ENCODE measurements around the gene ZNF253. TPM values are rescaled to one million over a fixed set of nuclear protein-coding genes. Genes with fewer than 3 reads are reported as not detected.
A peak's percentile ranks its signal among the peaks of the same experiment; 100 is the strongest.
"Not testable (repeated sequence)": the region's sequence is repeated elsewhere in the genome, so short reads cannot be mapped to it uniquely, and the experiment has no call there.

ZNF253 gene
- total RNA-seq, 1 donor from 2014 or later: 10.5 TPM

DNA sequence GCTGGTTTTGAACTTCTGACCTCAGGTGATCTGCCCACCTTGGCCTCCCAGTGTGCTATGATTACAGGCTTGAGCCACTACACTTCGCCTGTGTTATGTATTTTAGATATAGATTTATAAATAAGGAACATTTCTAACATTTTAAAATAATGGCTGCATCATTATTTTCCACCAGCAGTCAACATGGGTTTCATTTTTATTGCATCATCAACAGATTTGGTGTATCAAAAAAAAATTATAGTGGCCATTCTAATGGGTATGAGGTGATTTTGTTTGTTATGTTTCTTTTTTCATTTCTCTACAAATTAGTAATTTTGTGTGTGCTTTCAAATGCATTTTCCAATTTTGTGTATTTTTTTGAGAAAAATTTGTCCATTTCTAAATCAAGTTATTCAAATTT, 18.9 kb downstream of the ZNF253 start:
- intact Hi-C loops (cut with DNase I): no loop called here
- ATAC-seq (no peak), DNase-seq (ENCODE audit: low spot score) (no peak)

GRCh38 chr19:19892055-19892941, 26.6 kb downstream of the ZNF253 start:
- DNase-seq (ENCODE audit: low spot score); intact Hi-C loops (cut with DNase I); ATAC-seq: not testable (repeated sequence)

DNA sequence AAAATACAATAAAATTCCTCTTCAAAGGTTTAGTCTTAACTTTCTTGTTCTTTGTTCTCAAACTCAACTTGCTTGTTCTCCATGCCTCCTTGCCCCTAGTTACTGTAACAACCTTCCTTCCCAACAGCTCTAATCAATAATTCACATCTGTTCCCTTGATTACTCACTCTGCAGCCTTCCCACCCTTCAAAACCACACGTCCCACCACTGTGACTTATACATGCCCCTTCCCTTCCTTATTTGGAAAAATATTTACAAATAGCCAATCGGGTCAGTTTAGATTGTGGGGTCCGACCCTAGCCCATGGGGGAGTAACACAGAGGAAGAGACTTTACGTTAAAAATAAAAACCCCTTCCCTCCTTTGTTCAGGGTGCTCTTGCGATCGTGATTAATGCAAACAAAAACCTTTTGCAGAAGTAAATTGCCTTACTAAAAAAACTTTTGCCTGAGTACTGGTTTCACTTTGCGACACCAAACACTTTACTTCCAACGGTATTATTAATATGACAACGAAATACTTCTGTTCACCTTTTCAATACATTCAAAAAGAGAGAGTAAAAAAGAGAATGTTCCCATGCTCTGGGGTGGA, 34.6 kb downstream of the ZNF253 start:
- ATAC-seq: no peak
- no peak for DNase-seq (ENCODE audit: low spot score)
- intact Hi-C loops (cut with DNase I): no loop called here

DNA sequence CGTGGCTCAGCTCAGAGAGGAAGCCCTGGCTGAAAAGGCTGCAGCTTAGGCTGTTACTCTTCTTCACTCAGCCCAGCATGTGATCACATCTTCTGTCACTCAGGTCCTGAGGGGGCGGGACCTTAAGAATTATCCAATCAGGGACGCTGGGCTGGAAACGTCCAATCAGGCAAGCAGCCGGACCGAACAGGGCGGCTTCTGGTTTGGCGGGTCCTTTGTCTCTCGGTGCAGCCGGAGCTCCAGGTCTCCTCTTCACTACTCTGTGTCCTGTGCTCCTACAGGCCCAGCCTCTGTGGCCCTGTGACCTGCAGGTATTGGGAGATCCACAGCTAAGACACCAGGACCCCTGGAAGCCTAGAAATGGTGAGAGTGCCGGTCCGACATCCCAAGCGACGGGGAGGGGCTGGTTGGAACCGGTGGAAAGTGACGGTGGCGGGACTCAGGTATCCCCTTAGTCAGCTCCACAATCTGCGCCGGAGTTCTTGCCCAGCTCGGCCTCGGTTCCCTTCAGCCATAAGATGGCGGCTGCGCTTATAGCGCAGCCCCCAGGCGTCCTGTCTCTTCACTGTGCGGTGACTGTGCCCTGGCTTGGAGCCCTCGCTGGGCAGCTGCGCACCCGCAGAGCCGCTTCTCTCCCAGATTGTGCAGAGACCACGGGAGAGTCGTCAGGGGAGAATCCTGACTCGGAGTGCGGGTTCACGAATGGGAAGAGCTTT, 35.2 kb downstream of the ZNF253 start, which contains the start of gene ZNF93:
TSS of gene ZNF93 (plus strand) at position 218 of the 716 bp plus-strand sequence. CDS start at position 361, 143 bp downstream.
- DNase-seq (ENCODE audit: low spot score) (peak; percentile 95), ATAC-seq (peak; percentile 100)
- intact Hi-C loops (cut with DNase I): no loop called here

DNA sequence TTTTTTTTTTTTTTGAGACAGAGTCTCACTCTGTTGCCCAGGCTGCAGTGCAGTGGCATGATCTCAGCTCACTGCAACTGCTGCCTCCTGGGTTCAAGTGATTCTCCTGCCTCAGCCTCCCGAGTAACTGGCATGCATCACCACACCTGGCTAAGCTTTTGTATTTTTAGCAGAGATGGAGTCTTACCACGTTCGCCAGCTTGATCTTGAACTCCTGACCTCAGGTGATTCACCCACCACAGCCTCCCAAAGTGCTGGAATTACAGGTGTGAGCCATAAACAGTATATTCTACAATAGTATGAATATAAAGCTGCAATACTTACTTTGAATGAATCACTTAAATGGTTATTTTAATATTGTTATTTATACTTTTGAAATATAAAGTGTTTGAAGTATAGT, 41.9 kb downstream of the ZNF253 start:
- ATAC-seq: not testable (repeated sequence)

DNA sequence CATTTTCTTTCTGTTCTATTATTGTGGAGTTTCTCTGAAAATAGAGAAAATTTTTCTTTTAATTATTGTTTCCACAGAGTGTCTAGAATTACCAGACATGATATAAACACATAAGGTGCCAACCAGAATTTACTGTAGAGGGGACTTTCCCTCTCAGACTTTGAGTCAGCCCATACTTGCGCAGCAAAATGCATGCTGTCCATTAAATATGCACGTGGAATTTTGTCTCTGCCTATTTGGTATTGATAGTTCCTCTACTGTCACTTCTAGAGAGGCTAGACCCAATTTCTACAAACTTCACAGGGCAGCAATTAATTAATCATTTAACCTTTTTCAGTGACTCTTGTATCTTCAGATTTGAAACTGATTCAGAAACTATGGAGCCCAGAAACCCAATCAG, 44.0 kb downstream of the ZNF253 start:
- intact Hi-C loops (cut with DNase I): no loop called here
- ATAC-seq (no peak), DNase-seq (ENCODE audit: low spot score) (no peak)

More for the DNA sequence above, 41.9 kb downstream of the ZNF253 start:
- DNase-seq (ENCODE audit: low spot score); intact Hi-C loops (cut with DNase I): not testable (repeated sequence)

DNA sequence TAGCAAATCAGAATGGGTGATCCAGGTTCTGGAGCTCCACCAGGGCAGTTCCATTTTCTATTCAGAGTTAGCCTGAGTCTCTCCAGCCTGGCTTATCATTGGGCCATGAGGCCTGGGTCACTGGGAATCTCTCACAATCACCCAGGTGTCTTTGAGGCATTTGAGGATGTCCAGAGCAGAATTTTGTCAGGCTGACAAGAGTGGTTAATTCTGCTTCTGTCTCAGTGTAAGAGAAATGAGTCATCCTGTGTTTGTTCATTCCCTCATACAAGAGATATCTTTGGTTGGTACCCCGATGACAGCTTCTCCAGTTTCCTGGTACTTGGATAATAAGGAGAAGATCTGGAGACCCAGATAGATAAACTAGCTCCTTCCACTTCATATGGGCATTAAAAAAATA, 45.5 kb downstream of the ZNF253 start:
- intact Hi-C loops (cut with DNase I): no loop called here
- no peak for ATAC-seq
- no peak for DNase-seq (ENCODE audit: low spot score)

DNA sequence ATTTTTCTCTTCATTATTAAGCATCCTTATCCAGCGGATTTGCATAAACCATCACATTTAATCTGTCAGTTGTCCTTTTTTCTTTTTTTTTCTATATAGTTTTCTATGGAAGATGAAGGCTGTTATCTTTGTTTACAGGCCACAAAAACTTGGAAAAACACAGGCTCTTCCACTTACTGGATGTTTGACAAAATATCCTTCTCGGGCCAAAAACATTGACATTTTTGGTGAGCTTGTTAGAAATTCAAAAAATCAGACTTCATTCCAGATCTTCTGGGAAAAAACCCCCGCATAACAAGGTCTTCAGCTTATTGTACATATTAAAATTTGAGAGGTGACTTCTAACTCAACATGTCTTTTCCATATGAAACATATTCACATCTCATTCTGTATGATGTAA, 48.9 kb downstream of the ZNF253 start:
- DNase-seq (ENCODE audit: low spot score) (no peak), ATAC-seq (no peak)
- intact Hi-C loops (cut with DNase I): no loop called here

GRCh38 chr19:19930417-19930816, 64.7 kb downstream of the ZNF253 start:
- DNase-seq (ENCODE audit: low spot score): peak; percentile 79
- intact Hi-C loops (cut with DNase I); ATAC-seq: not testable (repeated sequence)

DNA sequence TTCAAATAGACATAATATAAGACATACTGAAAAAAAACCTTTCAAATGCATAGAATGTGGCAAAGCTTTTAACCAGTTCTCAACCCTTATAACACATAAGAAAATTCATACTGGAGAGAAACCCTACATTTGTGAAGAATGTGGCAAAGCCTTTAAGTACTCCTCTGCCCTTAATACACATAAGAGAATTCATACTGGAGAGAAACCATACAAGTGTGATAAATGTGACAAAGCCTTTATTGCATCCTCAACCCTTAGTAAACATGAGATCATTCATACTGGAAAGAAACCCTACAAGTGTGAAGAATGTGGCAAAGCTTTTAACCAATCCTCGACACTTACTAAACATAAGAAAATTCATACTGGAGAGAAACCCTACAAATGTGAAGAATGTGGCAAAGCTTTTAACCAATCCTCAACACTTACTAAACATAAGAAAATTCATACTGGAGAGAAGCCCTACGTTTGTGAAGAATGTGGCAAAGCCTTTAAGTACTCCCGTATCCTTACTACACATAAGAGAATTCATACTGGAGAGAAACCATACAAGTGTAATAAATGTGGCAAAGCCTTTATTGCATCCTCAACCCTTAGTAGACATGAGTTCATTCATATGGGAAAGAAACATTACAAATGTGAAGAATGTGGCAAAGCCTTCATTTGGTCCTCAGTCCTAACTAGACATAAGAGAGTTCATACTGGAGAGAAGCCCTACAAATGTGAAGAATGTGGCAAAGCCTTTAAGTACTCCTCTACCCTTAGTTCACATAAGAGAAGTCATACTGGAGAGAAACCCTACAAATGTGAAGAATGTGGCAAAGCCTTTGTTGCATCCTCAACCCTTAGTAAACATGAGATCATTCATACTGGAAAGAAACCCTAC, 68.0 kb downstream of the ZNF253 start:
- ATAC-seq; intact Hi-C loops (cut with DNase I); DNase-seq (ENCODE audit: low spot score): not testable (repeated sequence)

DNA sequence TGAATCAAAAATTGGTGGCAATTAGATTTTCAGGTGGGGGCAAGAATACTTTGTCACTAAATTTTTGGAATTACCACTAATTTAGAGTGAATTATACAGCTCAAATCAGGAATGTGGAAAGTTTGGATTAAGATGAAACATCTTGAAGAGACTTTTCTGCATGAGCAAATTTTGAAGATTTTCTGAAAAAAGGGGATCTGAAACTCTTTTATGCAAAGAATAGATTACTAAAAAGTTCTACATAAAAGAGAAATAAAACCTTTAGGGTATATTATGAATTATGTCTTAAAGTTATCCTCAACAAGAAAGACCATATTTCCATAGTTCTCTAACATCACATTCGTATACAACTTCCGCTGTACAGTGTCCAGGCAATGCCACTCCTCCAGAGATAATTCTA, 71.7 kb downstream of the ZNF253 start:
- intact Hi-C loops (cut with DNase I): no loop called here

DNA sequence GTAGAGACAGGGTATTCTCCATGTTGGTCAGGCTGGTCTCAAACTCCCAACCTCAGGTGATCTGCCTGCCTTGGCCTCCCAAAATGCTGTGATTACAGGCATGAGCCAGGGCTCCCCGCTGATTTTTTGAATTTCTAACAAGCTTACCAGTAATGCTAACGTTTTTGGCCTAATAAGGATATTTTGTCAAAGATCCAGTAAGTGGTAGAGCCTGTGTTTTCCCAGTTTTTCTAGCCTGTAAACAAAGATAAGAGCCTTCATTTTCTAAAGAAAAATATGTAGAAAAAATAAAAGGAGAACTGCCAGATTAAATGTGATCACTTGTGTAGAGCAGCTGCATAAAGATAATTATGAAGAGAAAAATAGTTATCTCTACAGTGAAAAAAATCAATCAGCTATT, 72.8 kb downstream of the ZNF253 start:
- intact Hi-C loops (cut with DNase I): no loop called here
- ATAC-seq: no peak
- DNase-seq (ENCODE audit: low spot score): no peak

More for the DNA sequence above, 71.7 kb downstream of the ZNF253 start:
- ATAC-seq (no peak), DNase-seq (ENCODE audit: low spot score) (no peak)

DNA sequence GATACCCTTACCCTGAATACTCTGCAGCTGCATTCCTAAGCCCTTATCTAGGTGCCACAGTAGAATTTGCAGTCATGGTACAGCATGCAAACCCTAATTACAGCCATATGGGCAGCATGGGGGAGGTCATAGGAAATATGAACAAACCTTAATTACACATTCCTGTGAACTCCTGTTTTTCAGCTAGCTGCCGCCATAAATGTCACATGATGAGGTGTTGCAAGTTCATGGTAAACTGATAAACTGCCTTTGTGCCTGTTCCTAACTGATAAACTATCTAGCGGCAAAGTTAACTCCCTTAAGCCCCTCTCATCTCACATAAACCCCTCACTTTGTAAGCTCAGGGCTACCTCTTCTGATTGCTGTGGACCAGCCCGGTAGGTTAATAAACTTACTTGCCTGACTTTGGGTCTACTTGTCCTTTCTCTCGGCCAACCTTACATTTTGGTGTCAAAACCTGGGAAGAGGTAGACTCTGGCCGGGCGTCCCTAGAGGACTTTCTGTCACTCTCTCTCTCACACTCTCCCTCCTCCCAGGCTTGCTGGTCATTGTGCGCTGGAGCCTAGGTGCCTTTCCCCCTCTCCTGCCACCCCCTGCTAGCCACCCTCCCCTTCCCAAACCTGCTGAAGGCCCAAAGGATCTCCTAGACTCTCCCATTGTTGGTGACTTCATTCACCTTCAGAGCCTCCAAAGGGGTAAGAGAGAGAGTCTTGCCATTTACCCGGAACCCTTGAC, 78.3 kb downstream of the ZNF253 start:
- DNase-seq (ENCODE audit: low spot score): no peak
- no peak for ATAC-seq
- intact Hi-C loops (cut with DNase I): no loop called here

Other genes with a start within 250 kb of the ZNF253 start
- gene PBX4, start 247.2 kb upstream of the ZNF253 start, total RNA-seq: 5.1 TPM
- 11.0 TPM for gene LPAR2, start 237.7 kb upstream of the ZNF253 start, total RNA-seq
- 16.2 TPM for gene GMIP, start 222.2 kb upstream of the ZNF253 start, total RNA-seq
- gene ATP13A1, start 202.2 kb upstream of the ZNF253 start, total RNA-seq: 53.3 TPM
- 9.3 TPM for gene ZNF101, start 197.0 kb upstream of the ZNF253 start, total RNA-seq
- gene ZNF14, start 132.8 kb upstream of the ZNF253 start, total RNA-seq: 11.3 TPM
- gene ZNF506, start 44.1 kb upstream of the ZNF253 start, total RNA-seq: 37.2 TPM
- gene ZNF93, start 35.1 kb downstream of the ZNF253 start, total RNA-seq: 3.6 TPM
- 6.1 TPM for gene ZNF682, start 173.6 kb downstream of the ZNF253 start, total RNA-seq
- 5.1 TPM for gene ZNF90, start 212.1 kb downstream of the ZNF253 start, total RNA-seq

Measured in sciatic nerve (tissue), 2 donors.